Measurements from ENCODE around the gene PLA1A.

GRCh38 chr3:119548341-119548740, 49.3 kb upstream of the PLA1A start:
- TF ChIP-seq POLR2A (IDR thresholded peaks at IDR 0.05), result no peak
- TF ChIP-seq CTCF (IDR thresholded peaks at IDR 0.05), result no peak
